Esophagus muscularis mucosa (tissue), 4 donors: Measurements from ENCODE around the gene CLIC1. TPM values are rescaled to one million over a fixed set of nuclear protein-coding genes. Genes with fewer than 3 reads are reported as not detected.
A peak's percentile ranks its signal among the peaks of the same experiment; 100 is the strongest.

Source experiments
- DNase-seq: peaks from one replicate; pipeline ENCODE4 v3.0.0-alpha.2; 2017; ENCODE audit errors: extremely low spot score
- H3K27ac ChIP-seq, 4 donors: fragments of 200-600 bp; sonication (generic); replicated peaks in 1 of 4; 1 replicate in 3 of 4; 2 replicates in 1 of 4; pipeline ENCODE4 v1.5.1; 2016 to 2019; ENCODE audit warnings: mild to moderate bottlenecking in 1 of 4
- H3K27me3 ChIP-seq, 4 donors: fragments of 200-600 bp; sonication (generic); one replicate each; pipeline versions ENCODE4 v1.5.1 to v1.6.0; 2016 to 2019
- H3K36me3 ChIP-seq, 4 donors: fragments of 200-600 bp; sonication (generic); one replicate each; pipeline ENCODE4 v1.5.1; 2016 to 2019
- H3K4me1 ChIP-seq, 4 donors: fragments of 200-600 bp; sonication (generic); one replicate each; pipeline ENCODE4 v1.5.1; 2016 to 2019
- H3K4me3 ChIP-seq, 4 donors: fragments of 200-600 bp; sonication (generic); 1 replicate in 2 of 4; 2 replicates in 2 of 4; pipeline ENCODE4 v1.5.1; 2016 to 2019; ENCODE audit warnings: mild to moderate bottlenecking in 4 of 4, moderate library complexity in 1 of 4
- H3K9me3 ChIP-seq, 4 donors: fragments of 200-600 bp; sonication (generic); 1 replicate in 3 of 4; 2 replicates in 1 of 4; pipeline ENCODE4 v1.5.1; 2016 to 2019
- CTCF ChIP-seq, 3 experiments: fragments of 200-600 bp in 2 of 3; fragments of 450-650 bp in 1 of 3; sonication (generic) in 2 of 3; IDR thresholded peaks; one replicate each; pipeline ENCODE4 v1.5.1; 2017 to 2019; ENCODE audit warnings: antibody characterized with exemption in 3 of 3, mild to moderate bottlenecking in 2 of 3, moderate library complexity in 1 of 3
- EP300 ChIP-seq: sonication (generic); formaldehyde crosslinking; IDR thresholded peaks from one replicate; pipeline ENCODE4 v1.6.1; 2017; ENCODE audit warnings: antibody characterized with exemption
- POLR2A ChIP-seq: fragments of 450-650 bp; IDR thresholded peaks from one replicate; pipeline ENCODE4 v1.6.1; 2017; ENCODE audit warnings: antibody characterized with exemption, moderate library complexity, mild to moderate bottlenecking, low read depth
- POLR2AphosphoS5 ChIP-seq, 2 donors: sonication (generic); formaldehyde crosslinking; IDR thresholded peaks; one replicate each; pipeline ENCODE4 v1.6.1; 2017; ENCODE audit warnings: antibody characterized with exemption in 2 of 2
- WGBS: methylation state at CpG from one replicate; pipeline ENCODE4 v1.1.5; 2018; 5-methylcytosine and 5-hydroxymethylcytosine counted together
- intact Hi-C: fragments of 100-400 bp; cut with DNase I; formaldehyde crosslinking; loops from one replicate; pipeline ENCODE4 v1.15.1; 2023
- total RNA-seq, 4 donors: library from RNA; depleted of rRNA; stranded (reverse); fragments of >200 nt; gene quantifications; one replicate each; pipeline versions ENCODE4 v1.1.0 to v1.2.1, GENCODE V29; 2016

Gene CLIC1
- total RNA-seq: 100 to 1,000 TPM; 208 to 379 (median 290) TPM

- H3K27me3 ChIP-seq: no peaks in the 10 kb centered on the region
- H3K27ac ChIP-seq: peak within 1 kb of the TSS; percentile 86 to 93 (median 90)
- under 1% methylated on average over 21 of the region's 24 CpGs for WGBS
- H3K4me3 ChIP-seq: peak within 1 kb of the TSS; percentile 68 to 84 (median 76)
- H3K36me3 ChIP-seq: peaks cover 28 to 32% (median 30%) of the 10 kb centered on the region in 4 donors
- peaks cover 54 to 73% (median 64%) of the 10 kb centered on the region in 4 donors for H3K4me1 ChIP-seq
- intact Hi-C loops: loop anchor here (5.0 kb wide), 1 partner anchor 61 kb away; the partner anchor contains the start of gene VARS1
- H3K9me3 ChIP-seq: no peaks in the 10 kb centered on the region
- TF ChIP-seq POLR2AphosphoS5 (IDR thresholded peaks at IDR 0.05): peak; percentile 95 to 99
- no peak for TF ChIP-seq EP300
- TF ChIP-seq CTCF (IDR thresholded peaks at IDR 0.05): no peak
- TF ChIP-seq POLR2A: peak; percentile 95
- DNase-seq: peak; percentile 97
Observed at GRCh38 chr6:31736021-31736767, at the start of gene CLIC1. CLIC1 (minus strand) TSS chr6:31736530; CDS start chr6:31736300, 230 bp downstream.

GRCh38 chr6:31785475-31785874 is 49.1 kb upstream of the CLIC1 start:
- H3K36me3 ChIP-seq: peaks cover 35 to 92% (median 73%) of the 10 kb centered on the region in 4 donors
- no peaks in the 10 kb centered on the region for H3K9me3 ChIP-seq
- WGBS: 92% methylated on average over 11 of the region's 11 CpGs
- intact Hi-C loops: no loop called here
- DNase-seq: no peak
- no peaks in the 10 kb centered on the region for H3K4me1 ChIP-seq
- no peak overlapping the region for H3K27ac ChIP-seq
- no peak overlapping the region for H3K4me3 ChIP-seq
- no peaks in the 10 kb centered on the region for H3K27me3 ChIP-seq
- TF ChIP-seq CTCF (IDR thresholded peaks at IDR 0.05): no peak
- no peak for TF ChIP-seq POLR2A
- no peak for TF ChIP-seq EP300
- TF ChIP-seq POLR2AphosphoS5 (IDR thresholded peaks at IDR 0.05): no peak

- H3K4me1 ChIP-seq: no peaks in the 10 kb centered on the region
- no peaks in the 10 kb centered on the region for H3K27me3 ChIP-seq
- intact Hi-C loops: no loop called here
- no peak overlapping the region for H3K27ac ChIP-seq
- H3K36me3 ChIP-seq: peaks cover 41 to 93% (median 78%) of the 10 kb centered on the region in 4 donors
- H3K4me3 ChIP-seq: no peak overlapping the region
- DNase-seq: no peak
- no peak for TF ChIP-seq POLR2AphosphoS5 (IDR thresholded peaks at IDR 0.05)
- TF ChIP-seq CTCF (IDR thresholded peaks at IDR 0.05): no peak
- no peak for TF ChIP-seq EP300
- TF ChIP-seq POLR2A: no peak
- H3K9me3 ChIP-seq: no peaks in the 10 kb centered on the region
- 94% methylated on average over 15 of the region's 15 CpGs for WGBS
Observed at GRCh38 chr6:31784098-31784925, 48.0 kb upstream of the CLIC1 start.

DNA sequence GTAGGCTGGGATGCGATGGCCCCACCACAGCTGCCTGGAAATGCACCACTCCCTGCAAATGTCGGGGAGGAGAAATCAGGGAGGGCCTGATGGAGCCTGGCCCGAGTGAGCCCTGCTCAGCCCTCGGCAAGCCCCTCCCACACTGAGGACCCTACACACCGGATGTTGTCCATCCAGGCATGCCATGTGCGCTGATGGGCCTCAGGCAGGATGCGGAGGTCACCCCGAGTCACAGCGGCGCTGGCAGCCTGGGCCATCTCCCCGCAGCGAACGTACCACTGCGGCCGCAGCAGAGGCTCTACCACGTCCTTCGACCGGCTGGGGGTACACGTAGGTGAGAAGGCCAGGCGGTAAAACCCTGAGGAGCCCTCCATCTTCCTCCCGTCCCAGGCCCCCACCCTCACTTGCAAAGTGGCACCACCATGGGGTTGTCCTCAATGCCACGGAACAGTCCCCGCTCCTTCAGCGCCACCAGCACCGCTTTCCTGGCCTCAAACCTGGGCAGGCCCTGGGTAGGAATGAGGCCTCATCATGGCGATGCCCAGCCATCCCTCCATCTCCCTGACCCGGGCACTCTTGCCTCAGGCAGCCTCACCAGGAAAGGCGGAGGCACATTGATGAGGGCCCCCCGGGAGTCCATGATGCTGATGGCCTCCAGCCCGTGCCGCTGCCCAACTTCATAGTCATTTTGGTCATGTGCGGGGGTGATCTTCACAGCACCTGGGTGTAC is 46.0 kb upstream of the CLIC1 start:
- H3K27me3 ChIP-seq: no peaks in the 10 kb centered on the region
- H3K4me3 ChIP-seq: no peak overlapping the region
- intact Hi-C loops: no loop called here
- TF ChIP-seq CTCF (IDR thresholded peaks at IDR 0.05) (no peak), POLR2AphosphoS5 (IDR thresholded peaks at IDR 0.05) (no peak), POLR2A (no peak), EP300 (no peak)
- H3K36me3 ChIP-seq: peaks cover 48 to 93% (median 84%) of the 10 kb centered on the region in 4 donors
- no peak overlapping the region for H3K27ac ChIP-seq
- DNase-seq: no peak
- H3K4me1 ChIP-seq: peaks cover 3 to 4% (median 4%) of the 10 kb centered on the region in 4 donors
- no peaks in the 10 kb centered on the region for H3K9me3 ChIP-seq
- 90% methylated on average over 28 of the region's 32 CpGs for WGBS
